Lower lobe of right lung (tissue), 2 donors: ENCODE data around the gene HOXA13. TPM values are rescaled to one million over a fixed set of nuclear protein-coding genes. Genes with fewer than 3 reads are reported as not detected.

Experiments used
- ATAC-seq, 2 donors: fragments of 200-7000 bp; cut with Tn5 transposase; one replicate each; pipeline ENCODE4 v1.9.1; 2020 to 2022; ENCODE audit warnings: mild to moderate bottlenecking in 2 of 2, moderate library complexity in 2 of 2
- DNase-seq: peaks from one replicate; pipeline ENCODE4 v3.0.0-alpha.2; 2020
- H3K27ac ChIP-seq: fragments of 200-600 bp; one replicate; pipeline ENCODE4 v1.8.0; 2022
- H3K27me3 ChIP-seq: fragments of 200-600 bp; one replicate; pipeline ENCODE4 v1.8.0; 2022; ENCODE audit warnings: low read depth
- H3K36me3 ChIP-seq: fragments of 200-600 bp; one replicate; pipeline ENCODE4 v1.8.0; 2022; ENCODE audit warnings: mild to moderate bottlenecking
- H3K4me1 ChIP-seq: fragments of 200-600 bp; one replicate; pipeline ENCODE4 v1.8.0; 2022
- H3K4me3 ChIP-seq: fragments of 200-600 bp; one replicate; pipeline ENCODE4 v1.8.0; 2022; ENCODE audit warnings: mild to moderate bottlenecking
- H3K9me3 ChIP-seq: fragments of 200-600 bp; one replicate; pipeline ENCODE4 v1.8.0; 2022
- CTCF ChIP-seq: fragments of 200-600 bp; IDR thresholded peaks from one replicate; pipeline ENCODE4 v1.8.0; 2022; ENCODE audit warnings: antibody characterized with exemption, mild to moderate bottlenecking
- intact Hi-C: fragments of 100-400 bp; cut with DNase I; formaldehyde crosslinking; loops from one replicate; pipeline ENCODE4 v1.11.0; 2022
- total RNA-seq: library from RNA; stranded (reverse); fragmentation: NEBNext Ultra II Directional; extraction: Animal tissue kit (Norgen Biotek cat#: 25700); gene quantifications from one replicate; pipeline ENCODE4 v1.2.1, GENCODE V29; 2021
- donor health status: DM: no; HTN: yes; CAD: no; lungs with severe emphysema.

Gene HOXA13
- total RNA-seq, 1 donor from 2014 or later, result not detected

DNA sequence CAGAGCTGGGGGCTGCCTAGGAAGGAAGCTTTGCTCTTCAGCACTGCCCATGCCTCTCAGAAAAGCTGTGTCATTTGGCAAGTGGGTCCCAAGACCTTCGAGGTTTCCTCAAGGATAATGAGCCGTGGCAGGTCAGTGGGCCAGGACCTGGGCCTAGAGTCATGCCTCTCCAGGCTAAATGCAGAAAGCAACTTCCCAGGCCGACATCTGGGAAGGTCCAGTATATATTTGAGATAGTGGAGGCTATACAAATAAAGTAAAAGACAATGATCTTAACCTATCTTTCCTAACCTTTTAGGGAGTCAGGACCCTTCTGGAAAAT is 23.4 kb downstream of the HOXA13 start:
- H3K9me3 ChIP-seq, result no peaks in the 10 kb centered on the region
- peaks cover 36% of the 10 kb centered on the region for H3K4me1 ChIP-seq
- H3K36me3 ChIP-seq, result no peaks in the 10 kb centered on the region
- intact Hi-C loops, result no loop called here
- H3K27ac ChIP-seq, result no peak overlapping the region
- TF ChIP-seq CTCF, result no peak
- ATAC-seq (no peak), DNase-seq (no peak)
- H3K27me3 ChIP-seq, result peaks cover 99% of the 10 kb centered on the region
- H3K4me3 ChIP-seq, result no peak overlapping the region

DNA sequence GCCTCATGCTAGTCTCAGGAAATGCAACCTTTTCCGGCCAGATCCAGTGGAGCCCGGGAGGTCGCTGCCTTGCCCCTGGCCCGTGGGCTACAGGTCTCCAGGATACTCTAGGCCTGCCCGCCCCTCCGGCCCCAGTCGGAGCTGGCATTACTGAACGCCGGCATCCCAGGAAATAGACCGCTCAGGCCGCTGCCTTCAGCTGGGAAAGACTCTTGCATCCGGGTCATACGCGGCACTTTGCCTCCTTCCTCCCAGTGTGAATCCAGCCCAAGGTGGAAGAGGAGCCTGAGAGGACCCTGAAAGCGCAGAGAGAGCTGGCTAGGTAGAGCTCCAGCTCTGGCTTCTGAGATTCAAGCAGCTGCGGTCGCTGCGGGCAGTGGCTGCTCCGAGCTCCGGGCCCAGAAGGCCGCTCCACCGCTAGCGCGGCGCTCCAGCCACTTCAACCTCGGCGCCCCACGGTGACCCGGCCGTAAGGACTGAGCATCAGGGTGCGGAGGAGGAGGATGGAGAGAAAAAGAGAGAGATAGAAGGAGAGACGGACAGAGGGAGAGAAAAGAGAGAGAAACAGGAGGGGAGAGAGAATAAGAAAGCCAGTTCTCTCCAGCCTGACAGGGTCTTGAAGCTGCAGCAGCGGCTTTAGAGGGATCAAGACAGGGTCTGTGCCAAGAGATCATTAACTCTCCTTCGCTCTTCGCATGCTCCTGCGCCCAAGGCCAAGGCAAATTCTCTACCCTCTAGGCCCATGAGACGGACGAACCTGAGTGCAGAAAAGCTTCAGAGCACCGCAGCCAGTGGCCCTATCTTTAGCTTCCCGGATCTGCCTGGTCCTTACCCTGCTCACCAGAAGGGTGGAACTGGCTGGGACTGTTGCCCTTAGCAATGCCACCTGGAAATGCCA is 24.0 kb downstream of the HOXA13 start:
- ATAC-seq (no peak), DNase-seq (peak; percentile 12)
- H3K36me3 ChIP-seq, result no peaks in the 10 kb centered on the region
- intact Hi-C loops, result no loop called here
- no peaks in the 10 kb centered on the region for H3K9me3 ChIP-seq
- H3K27me3 ChIP-seq, result peaks cover 100% of the 10 kb centered on the region
- no peak overlapping the region for H3K27ac ChIP-seq
- no peak overlapping the region for H3K4me3 ChIP-seq
- no peak for TF ChIP-seq CTCF
- H3K4me1 ChIP-seq, result peaks cover 36% of the 10 kb centered on the region

DNA sequence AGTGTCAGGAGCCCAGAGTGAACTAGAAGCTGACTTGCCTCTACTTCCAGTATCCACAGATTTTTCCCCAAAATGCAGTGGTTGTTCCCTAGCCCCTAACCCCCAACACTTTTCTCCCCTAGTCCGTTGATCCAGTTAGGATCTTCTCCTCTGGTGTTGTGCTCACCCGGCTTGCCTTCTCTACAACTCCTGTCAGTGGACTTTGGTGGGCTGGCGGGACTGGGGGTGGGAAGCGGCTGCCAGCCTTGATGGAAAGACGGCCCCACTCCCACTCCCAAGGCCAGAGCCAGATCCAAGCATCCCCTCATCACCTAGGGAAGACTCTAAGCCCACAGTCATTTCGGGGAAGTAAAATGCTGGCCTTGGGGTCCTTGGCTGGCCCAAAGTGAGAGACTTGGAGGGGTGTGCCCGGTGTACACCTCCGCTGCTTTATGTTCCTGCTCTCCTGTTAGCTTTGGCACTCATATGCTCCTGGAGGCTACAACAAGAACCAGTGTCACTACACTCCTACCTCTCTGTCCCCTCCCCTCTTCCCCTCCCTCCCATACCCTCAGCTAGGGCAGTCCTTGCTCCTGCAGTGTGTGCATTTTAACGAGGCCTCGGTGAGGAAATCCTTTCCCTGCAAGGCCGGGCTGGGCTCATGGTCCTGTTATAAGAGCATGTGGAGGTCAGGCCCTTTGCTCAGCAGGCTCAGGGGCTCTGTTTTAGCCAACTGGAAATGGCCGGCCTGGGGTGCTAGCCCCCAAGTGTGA is 24.8 kb downstream of the HOXA13 start:
- Histone ChIP-seq H3K4me1 (peaks cover 38% of the 10 kb centered on the region), H3K27ac (no peak overlapping the region), H3K27me3 (peaks cover 100% of the 10 kb centered on the region), H3K4me3 (no peak overlapping the region), H3K9me3 (no peaks in the 10 kb centered on the region), H3K36me3 (no peaks in the 10 kb centered on the region)
- ATAC-seq (no peak), DNase-seq (no peak)
- TF ChIP-seq CTCF, result no peak
- intact Hi-C loops, result no loop called here

DNA sequence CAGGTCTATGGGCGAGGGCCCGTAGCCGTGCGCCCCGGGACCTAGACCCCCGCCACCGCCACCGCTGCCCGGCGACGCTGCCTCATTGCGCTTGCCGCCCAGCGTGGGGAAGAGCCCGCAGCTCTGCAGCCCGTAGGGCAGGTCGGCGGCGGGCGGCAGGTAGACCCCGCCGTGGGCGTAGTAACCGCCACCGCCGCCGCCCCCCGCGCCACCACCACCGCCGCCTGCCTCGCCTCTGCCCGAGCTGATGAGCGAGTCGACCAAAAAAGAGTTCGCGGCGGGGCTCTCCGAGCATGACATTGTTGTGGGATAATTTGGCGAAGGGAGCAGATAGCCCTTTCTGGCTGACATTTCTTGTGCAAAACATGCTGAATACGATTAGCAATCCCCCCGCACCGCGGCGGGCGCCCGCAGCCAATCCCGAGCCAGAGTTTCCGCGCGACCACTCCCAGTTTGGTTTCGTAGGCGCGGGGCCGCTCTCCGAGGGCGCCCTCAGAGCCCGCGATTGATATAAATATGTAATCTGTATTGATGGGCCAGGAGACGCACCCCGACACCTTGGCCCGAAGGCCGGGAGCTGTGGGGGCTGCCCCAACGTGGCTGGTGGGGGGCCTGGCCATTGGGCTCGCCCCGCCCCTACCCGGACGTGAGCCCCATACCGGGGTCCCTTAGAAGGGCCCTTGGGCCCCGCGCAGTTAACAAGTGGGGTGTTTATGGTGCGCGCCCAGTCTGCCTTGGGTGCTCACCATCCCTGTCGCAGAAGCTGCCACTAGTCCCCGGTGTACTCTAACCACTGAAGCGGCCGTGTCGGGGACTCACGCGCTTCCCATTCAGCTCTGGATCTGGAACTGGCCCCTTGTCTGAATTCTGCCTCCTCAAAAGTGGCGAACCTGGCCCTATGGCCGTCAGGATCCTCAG is 25.7 kb downstream of the HOXA13 start, which contains the start of gene HOXA10:
Gene HOXA10, minus strand, starts transcription at position 365 of the 918 bp plus-strand sequence. Its CDS starts 14 bp downstream, at position 351.
- ATAC-seq (peak in 1 of 2 donors; percentile 14), DNase-seq (peak; percentile 43)
- TF ChIP-seq CTCF, result no peak
- H3K36me3 ChIP-seq, result no peaks in the 10 kb centered on the region
- peak within 1 kb of the TSS; percentile 56 for H3K4me3 ChIP-seq
- no peaks in the 10 kb centered on the region for H3K9me3 ChIP-seq
- no peak within 1 kb of the TSS for H3K27ac ChIP-seq
- H3K4me1 ChIP-seq, result peaks cover 38% of the 10 kb centered on the region
- intact Hi-C loops, result no loop called here
- peaks cover 100% of the 10 kb centered on the region for H3K27me3 ChIP-seq

DNA sequence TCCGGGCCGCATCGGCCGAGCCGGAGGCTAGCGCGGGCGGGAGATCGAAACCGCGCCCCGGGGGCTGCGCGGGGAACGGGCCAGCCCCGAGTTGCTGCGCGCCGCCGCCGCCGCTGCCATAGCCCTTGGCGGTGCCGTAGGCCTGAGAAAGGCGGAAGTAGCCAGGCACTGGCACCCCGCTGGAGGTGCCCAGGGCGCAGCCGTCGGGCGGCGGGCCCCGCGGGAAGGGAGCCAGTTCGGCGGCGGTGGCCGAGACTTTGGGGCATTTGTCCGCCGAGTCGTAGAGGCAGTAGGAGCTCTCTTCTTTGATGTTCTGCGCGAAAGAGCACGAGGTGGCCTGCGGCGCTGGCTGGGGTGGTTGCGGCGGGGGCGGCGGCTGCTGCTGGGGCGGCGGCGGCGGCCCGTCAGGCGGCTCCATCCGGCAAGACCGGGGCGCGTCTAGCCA is 26.4 kb downstream of the HOXA13 start:
- H3K36me3 ChIP-seq, result no peaks in the 10 kb centered on the region
- peaks cover 40% of the 10 kb centered on the region for H3K4me1 ChIP-seq
- peak overlapping the region; percentile 56 for H3K4me3 ChIP-seq
- peak; percentile 48 for DNase-seq
- TF ChIP-seq CTCF, result no peak
- intact Hi-C loops, result no loop called here
- peak; percentile 71 to 73 for ATAC-seq
- no peaks in the 10 kb centered on the region for H3K9me3 ChIP-seq
- H3K27me3 ChIP-seq, result peaks cover 100% of the 10 kb centered on the region
- no peak overlapping the region for H3K27ac ChIP-seq
